Esophagus (tissue), 2 donors: ENCODE measurements around the gene AP4E1. TPM values are rescaled to one million over a fixed set of nuclear protein-coding genes. Genes with fewer than 3 reads are reported as not detected.
A peak's percentile ranks its signal among the peaks of the same experiment; 100 is the strongest.
"Not testable (repeated sequence)": the region's sequence is repeated elsewhere in the genome, so short reads cannot be mapped to it uniquely, and the experiment has no call there.

Experiments used
- H3K27ac ChIP-seq, 2 donors: one replicate each; pipeline ENCODE4 v1.5.1; 2013; ENCODE audit warnings: low read depth in 2 of 2, mild to moderate bottlenecking in 2 of 2, inconsistent platforms in 1 of 2, low read length in 1 of 2, moderate library complexity in 1 of 2
- H3K27me3 ChIP-seq, 2 donors: one replicate each; pipeline ENCODE4 v1.6.1; 2013; ENCODE audit warnings: low read length in 2 of 2, control low read depth in 1 of 2, mild to moderate bottlenecking in 1 of 2; ENCODE audit not compliant: insufficient read depth in 2 of 2, control insufficient read depth in 1 of 2
- H3K36me3 ChIP-seq, 2 donors: one replicate each; pipeline ENCODE4 v1.6.1; 2013; ENCODE audit warnings: low read length in 1 of 2; ENCODE audit not compliant: control insufficient read depth in 2 of 2, insufficient read depth in 2 of 2
- H3K4me1 ChIP-seq, 2 donors: one replicate each; pipeline ENCODE4 v1.6.1; 2013; ENCODE audit warnings: low read length in 1 of 2; ENCODE audit not compliant: control insufficient read depth in 2 of 2, insufficient read depth in 2 of 2
- H3K4me3 ChIP-seq, 2 donors: one replicate each; pipeline ENCODE4 v1.5.1; 2013; ENCODE audit warnings: low read length in 2 of 2, mild to moderate bottlenecking in 2 of 2, low read depth in 1 of 2, moderate library complexity in 1 of 2
- H3K9me3 ChIP-seq, 2 donors: one replicate each; pipeline ENCODE4 v1.6.1; 2013; ENCODE audit warnings: mild to moderate bottlenecking in 2 of 2, low read depth in 1 of 2, low read length in 1 of 2, moderate library complexity in 1 of 2; ENCODE audit not compliant: control insufficient read depth in 2 of 2, insufficient read depth in 1 of 2
- WGBS, 2 donors: extraction: QIAGEN DNeasy Blood & Tissue Kit; methylation state at CpG; one replicate each; pipeline ENCODE4 v1.1.7; 2013; 5-methylcytosine and 5-hydroxymethylcytosine counted together
- polyA plus RNA-seq, 2 donors: library from polyadenylated mRNA; stranded (reverse); fragments of 200-250 nt; gene quantifications; one replicate each; pipeline ENCODE4 v1.2.3, GENCODE V29; 2013
- donor health status: healthy with polysubstance abuse.
- donor health status: Bipolar disorder and iron deficiency.

AP4E1 gene
- polyA plus RNA-seq, 2 donors: 2.8 to 3.8 TPM

DNA sequence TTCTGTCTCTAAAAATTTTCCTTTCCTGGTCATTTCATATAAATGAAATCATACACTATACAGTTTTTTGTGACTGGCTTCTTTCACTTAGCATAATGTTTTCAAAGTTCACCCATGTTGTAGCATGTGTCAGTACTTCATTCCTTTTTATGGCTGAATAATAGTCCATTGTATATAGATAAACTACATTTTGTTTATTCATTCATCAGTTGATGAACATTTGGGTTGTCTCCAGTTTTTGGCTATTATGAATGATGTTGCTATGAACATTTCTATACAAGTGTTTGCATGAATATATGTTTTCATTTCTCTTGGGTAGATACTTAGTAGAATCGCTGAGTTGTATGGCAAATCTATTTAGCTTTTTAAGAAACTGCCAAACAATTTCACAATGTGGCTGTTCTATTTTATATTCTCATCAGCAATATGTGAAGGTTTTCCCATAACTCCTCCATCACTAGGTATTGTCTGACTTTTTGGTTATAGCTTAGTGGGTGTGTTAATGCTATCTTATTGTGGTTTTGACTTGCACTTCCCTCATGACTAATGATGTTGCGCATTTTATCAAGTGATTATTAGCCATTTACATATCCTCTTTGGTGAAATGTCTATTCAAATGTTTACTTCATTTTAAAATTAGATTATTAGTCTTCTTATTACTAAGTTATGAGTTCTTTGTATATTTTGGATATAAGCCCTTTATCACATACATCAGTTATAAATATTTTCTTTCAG lies 21.7 kb upstream of the AP4E1 start:
- Histone ChIP-seq H3K27me3 (no peaks in the 10 kb centered on the region), H3K9me3 (no peaks in the 10 kb centered on the region), H3K4me1 (no peaks in the 10 kb centered on the region), H3K36me3 (no peaks in the 10 kb centered on the region), H3K27ac (no peak overlapping the region), H3K4me3 (no peak overlapping the region)
- WGBS, 2 donors: 84 to 91% methylated on average over 2 of the region's 2 CpGs

- H3K4me3 ChIP-seq: no peak overlapping the region
- H3K9me3 ChIP-seq: no peaks in the 10 kb centered on the region
- H3K4me1 ChIP-seq: no peaks in the 10 kb centered on the region
- H3K27ac ChIP-seq: no peak overlapping the region
- no peaks in the 10 kb centered on the region for H3K36me3 ChIP-seq
- 93 to 94% methylated on average over 3 of the region's 3 CpGs for WGBS, 2 donors
- H3K27me3 ChIP-seq: no peaks in the 10 kb centered on the region
These were observed 20.4 kb upstream of the AP4E1 start for GRCh38 chr15:50888054-50888453.

GRCh38 chr15:50889589-50889988 lies 18.9 kb upstream of the AP4E1 start:
- Histone ChIP-seq H3K4me1 (no peaks in the 10 kb centered on the region), H3K27me3 (no peaks in the 10 kb centered on the region), H3K9me3 (peaks cover 2 to 3% of the 10 kb centered on the region in 2 donors), H3K4me3 (no peak overlapping the region), H3K36me3 (no peaks in the 10 kb centered on the region), H3K27ac (no peak overlapping the region)
- 98 to 99% methylated on average over 9 of the region's 9 CpGs for WGBS, 2 donors

- no peaks in the 10 kb centered on the region for H3K36me3 ChIP-seq
- H3K4me1 ChIP-seq: no peaks in the 10 kb centered on the region
- no peak overlapping the region for H3K4me3 ChIP-seq
- WGBS, 2 donors: 93 to 96% methylated on average over 5 of the region's 5 CpGs
- no peak overlapping the region for H3K27ac ChIP-seq
- H3K9me3 ChIP-seq: peaks cover 2 to 3% of the 10 kb centered on the region in 2 donors
- H3K27me3 ChIP-seq: no peaks in the 10 kb centered on the region
These were observed 17.7 kb upstream of the AP4E1 start for GRCh38 chr15:50890751-50891150.

- peaks cover 2 to 3% of the 10 kb centered on the region in 2 donors for H3K9me3 ChIP-seq
- H3K27ac ChIP-seq: no peak overlapping the region
- H3K27me3 ChIP-seq: no peaks in the 10 kb centered on the region
- H3K4me1 ChIP-seq: no peaks in the 10 kb centered on the region
- 100% methylated on average over 1 of the region's 1 CpG for WGBS, 2 donors
- H3K36me3 ChIP-seq: no peaks in the 10 kb centered on the region
- H3K4me3 ChIP-seq: no peak overlapping the region
These were observed 17.3 kb upstream of the AP4E1 start for GRCh38 chr15:50891159-50891558.

DNA sequence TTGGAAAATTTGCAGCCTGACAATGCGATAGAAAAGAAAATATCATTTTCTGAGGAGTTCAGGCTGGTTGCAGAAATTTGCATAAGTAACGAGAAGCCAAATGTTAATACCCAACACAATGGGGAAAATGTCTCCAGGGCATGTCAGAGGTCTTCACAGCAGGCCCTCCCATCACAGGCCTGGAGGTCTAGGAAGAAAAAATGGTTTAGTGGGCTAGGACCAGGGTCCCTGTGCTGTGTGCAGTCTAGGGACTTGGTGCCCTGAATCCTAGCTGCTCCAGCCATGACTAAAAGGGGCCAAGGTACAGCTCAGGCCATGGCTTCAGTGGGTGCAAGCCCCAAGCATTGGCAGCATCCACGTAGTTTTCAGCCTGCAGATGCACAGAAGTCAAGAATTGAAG lies 14.5 kb upstream of the AP4E1 start:
- Histone ChIP-seq H3K36me3 (no peaks in the 10 kb centered on the region), H3K4me1 (no peaks in the 10 kb centered on the region), H3K4me3 (no peak overlapping the region), H3K9me3 (peaks cover 2 to 3% of the 10 kb centered on the region in 2 donors), H3K27ac (no peak overlapping the region), H3K27me3 (no peaks in the 10 kb centered on the region)
- WGBS, 2 donors: 85 to 93% methylated on average over 3 of the region's 3 CpGs

- H3K4me3 ChIP-seq, H3K27me3 ChIP-seq, H3K36me3 ChIP-seq, H3K27ac ChIP-seq, H3K4me1 ChIP-seq, H3K9me3 ChIP-seq: not testable (repeated sequence)
- 92% methylated on average over 8 of the region's 8 CpGs for WGBS, 2 donors
These were observed 7.1 kb upstream of the AP4E1 start for GRCh38 chr15:50901390-50901789.

DNA sequence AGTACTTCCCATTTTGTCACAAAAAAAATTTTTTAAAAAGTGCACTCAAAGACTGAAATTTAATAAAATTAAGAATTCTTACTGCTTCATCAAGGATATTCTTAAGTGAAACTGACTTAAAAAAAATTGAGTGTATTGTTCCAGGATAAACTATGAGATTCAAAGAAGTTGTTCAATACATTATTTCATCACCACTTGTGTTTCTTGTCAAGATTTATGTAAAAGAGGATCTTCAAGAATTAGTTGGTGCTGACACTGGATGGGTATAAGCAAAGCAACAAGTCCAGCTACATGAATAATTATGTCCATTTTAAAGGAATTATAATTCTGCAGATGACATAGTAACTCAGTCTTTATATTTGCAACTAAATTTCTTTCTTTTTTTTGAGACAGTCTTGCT lies 4.3 kb upstream of the AP4E1 start:
- no peaks in the 10 kb centered on the region for H3K27me3 ChIP-seq
- no peak overlapping the region for H3K4me3 ChIP-seq
- H3K36me3 ChIP-seq: no peaks in the 10 kb centered on the region
- H3K4me1 ChIP-seq: no peaks in the 10 kb centered on the region
- no peak overlapping the region for H3K27ac ChIP-seq
- H3K9me3 ChIP-seq: no peaks in the 10 kb centered on the region

DNA sequence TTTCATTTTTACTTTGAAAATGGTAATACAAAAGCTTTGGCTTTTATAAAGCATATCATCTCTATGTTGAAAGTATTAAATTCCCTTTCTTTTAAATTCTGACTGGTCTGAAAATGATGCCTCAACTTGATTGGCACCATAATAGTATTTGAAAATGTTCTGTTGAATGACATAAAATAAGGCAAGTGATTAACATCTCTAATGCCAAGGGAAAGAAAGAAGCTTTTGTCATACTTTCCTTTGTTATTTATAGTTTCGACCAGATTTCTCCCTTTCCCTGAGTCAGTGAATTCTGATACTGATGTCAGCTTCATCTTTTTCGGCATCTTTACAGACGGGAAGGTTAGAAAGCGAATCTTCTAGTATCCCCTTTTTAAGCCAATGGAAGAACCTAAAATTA lies 3.4 kb upstream of the AP4E1 start:
- Histone ChIP-seq H3K4me1 (peaks cover 0 to 4% of the 10 kb centered on the region in 2 donors), H3K9me3 (no peaks in the 10 kb centered on the region), H3K4me3 (no peak overlapping the region), H3K27me3 (no peaks in the 10 kb centered on the region), H3K27ac (no peak overlapping the region), H3K36me3 (no peaks in the 10 kb centered on the region)
- WGBS, 2 donors: 94 to 97% methylated on average over 4 of the region's 4 CpGs

DNA sequence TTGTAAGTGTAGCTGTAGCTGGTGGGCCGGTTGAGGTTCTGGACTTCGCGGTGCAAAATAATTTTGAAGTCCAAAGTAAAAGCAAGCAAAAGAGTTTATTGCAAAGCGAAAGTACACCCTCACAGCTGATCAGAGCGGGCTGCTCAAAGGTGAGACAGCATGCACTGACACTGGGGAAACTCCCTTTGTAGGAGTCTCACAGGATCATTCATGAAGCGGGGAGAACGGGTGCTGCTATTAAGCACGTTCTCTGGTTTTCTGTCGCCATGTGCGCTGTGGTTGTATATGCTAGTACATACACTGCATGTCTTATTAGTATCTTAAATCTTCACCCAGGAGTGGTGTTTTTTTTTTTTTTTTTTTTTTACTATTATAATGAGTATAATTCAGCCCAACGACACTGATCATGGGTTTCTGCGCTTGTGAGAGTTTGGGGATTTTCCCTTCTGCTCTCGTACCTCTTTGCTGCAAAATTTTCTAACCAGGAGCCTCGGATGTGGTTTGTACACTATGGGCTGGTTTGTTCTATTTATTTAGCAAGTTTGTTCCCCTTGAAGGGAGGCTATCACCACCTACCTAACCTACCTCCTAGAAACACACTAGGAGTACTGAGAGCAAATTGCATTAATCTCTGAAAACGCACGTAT lies 1.4 kb upstream of the AP4E1 start:
- H3K4me1 ChIP-seq: peaks cover 0 to 5% of the 10 kb centered on the region in 2 donors
- peak overlapping the region in 1 of 2 donors; percentile 78 for H3K4me3 ChIP-seq
- no peaks in the 10 kb centered on the region for H3K36me3 ChIP-seq
- no peaks in the 10 kb centered on the region for H3K9me3 ChIP-seq
- no peaks in the 10 kb centered on the region for H3K27me3 ChIP-seq
- WGBS, 2 donors: 48 to 51% methylated on average over 16 of the region's 16 CpGs
- no peak overlapping the region for H3K27ac ChIP-seq
